NOMO-1 (cell line): ENCODE data around the gene CYP11A1.

Experiments
- DNase-seq, 2 experiments: peaks; one replicate each; lab custom pipeline; 2025; ENCODE audit not compliant: unreplicated experiment in 2 of 2; lab: John Stamatoyannopoulos, UW

Gene CYP11A1

GRCh38 chr15:74328331-74329056 lies 39.0 kb downstream of the CYP11A1 start:
- DNase-seq, result no peak

GRCh38 chr15:74327756-74328155 lies 39.7 kb downstream of the CYP11A1 start:
- no peak for DNase-seq

- DNase-seq, result no peak
Measured at GRCh38 chr15:74326746-74327145, 40.7 kb downstream of the CYP11A1 start.

- no peak for DNase-seq
Measured at GRCh38 chr15:74324714-74325113, 42.7 kb downstream of the CYP11A1 start.

- DNase-seq, result peak; percentile 18 to 41
Measured at GRCh38 chr15:74322558-74323180, 44.8 kb downstream of the CYP11A1 start.

GRCh38 chr15:74320352-74321247 lies 46.8 kb downstream of the CYP11A1 start:
- DNase-seq, result peak in 1 of 2 experiments; percentile 5

- DNase-seq, result no peak
Measured at GRCh38 chr15:74319596-74320351, 47.7 kb downstream of the CYP11A1 start.

- no peak for DNase-seq
Measured at GRCh38 chr15:74319138-74319460, 48.3 kb downstream of the CYP11A1 start.

GRCh38 chr15:74318376-74319137 lies 48.9 kb downstream of the CYP11A1 start:
- DNase-seq, result peak; percentile 39 to 51

- DNase-seq, result no peak
Measured at GRCh38 chr15:74317820-74318375, 49.5 kb downstream of the CYP11A1 start.

GRCh38 chr15:74316141-74316540 lies 51.3 kb downstream of the CYP11A1 start:
- DNase-seq, result no peak

- DNase-seq, result peak; percentile 35 to 65
Measured at GRCh38 chr15:74315626-74316025, 51.8 kb downstream of the CYP11A1 start.

GRCh38 chr15:74314795-74315438 lies 52.5 kb downstream of the CYP11A1 start:
- DNase-seq, result no peak

- DNase-seq, result no peak
Measured at GRCh38 chr15:74313889-74314288, 53.6 kb downstream of the CYP11A1 start.

GRCh38 chr15:74312445-74313007 lies 54.9 kb downstream of the CYP11A1 start:
- DNase-seq, result no peak

GRCh38 chr15:74311734-74312444 lies 55.6 kb downstream of the CYP11A1 start:
- peak in 1 of 2 experiments; percentile 18 for DNase-seq

GRCh38 chr15:74307827-74308811 lies 59.3 kb downstream of the CYP11A1 start:
- DNase-seq, result peak in 1 of 2 experiments; percentile 43
